ENCODE data around the gene PLAC8. TPM values are rescaled to one million over a fixed set of nuclear protein-coding genes. Genes with fewer than 3 reads are reported as not detected.

PLAC8 gene
- polyA plus RNA-seq, 1 donor (not counting 4 experiments of a cell fraction or from before 2014, with no cell fraction given), result 1.5 TPM

GRCh38 chr4:83107631-83108030, 6.9 kb downstream of the PLAC8 start:
- no peaks in the 10 kb centered on the region for H3K9me1 ChIP-seq (ENCODE audit: control insufficient read depth, extremely low read depth, insufficient read depth, low read length)
- DNase-seq (ENCODE audit: low read depth, low spot score) (no peak), FAIRE-seq (no peak)
- no peak overlapping the region for H3K27ac ChIP-seq (ENCODE audit: control insufficient read depth, insufficient read depth, low read length)
- no peaks in the 10 kb centered on the region for H4K20me1 ChIP-seq (ENCODE audit: control insufficient read depth, extremely low read depth, insufficient read depth, low read length)
- H3K4me1 ChIP-seq (ENCODE audit: control insufficient read depth, extremely low read depth, insufficient read depth, low read length), result peaks cover 7% of the 10 kb centered on the region
- TF ChIP-seq EZH2 (IDR thresholded peaks at IDR 0.05; ENCODE audit: low read length) (no peak), CTCF (optimal IDR thresholded peaks at IDR 0.05 in 1 of 3, IDR thresholded peaks at IDR 0.05 in 1 of 3, conservative IDR thresholded peaks at IDR 0.05 in 1 of 3; ENCODE audit: extremely low read depth in 1 of 3, insufficient read depth in 2 of 3, low read length in 3 of 3) (no peak)
- no peaks in the 10 kb centered on the region for H3K9me3 ChIP-seq (ENCODE audit: control insufficient read depth, low read depth, low read length)
- no peak overlapping the region for H3K4me2 ChIP-seq (ENCODE audit: control insufficient read depth, extremely low read depth, insufficient read depth, low read depth, low read length)
- dilution Hi-C loops (cut with MboI; ENCODE audit: extremely low pct_ligation_motif_present, low sequenced_read_pairs), result no loop called here
- no peaks in the 10 kb centered on the region for H3K79me2 ChIP-seq (ENCODE audit: control insufficient read depth, insufficient read depth, low read length)
- H2AFZ ChIP-seq (ENCODE audit: control insufficient read depth, low read length), result no peak overlapping the region
- H3K9ac ChIP-seq (ENCODE audit: control insufficient read depth, extremely low read depth, insufficient read depth, low read length), result no peak overlapping the region
- H3K36me3 ChIP-seq (ENCODE audit: control insufficient read depth in 2 of 2, extremely low read depth in 1 of 2, insufficient read depth in 2 of 2, low read length in 2 of 2), result no peaks in the 10 kb centered on the region
- no peak overlapping the region for H3K4me3 ChIP-seq (ENCODE audit: control insufficient read depth in 2 of 3, extremely low read depth in 1 of 3, insufficient read depth in 2 of 3, low read depth in 1 of 3, low read length in 3 of 3)
- no peaks in the 10 kb centered on the region for H3K27me3 ChIP-seq (ENCODE audit: control insufficient read depth, extremely low read depth, insufficient read depth, low read length)

DNA sequence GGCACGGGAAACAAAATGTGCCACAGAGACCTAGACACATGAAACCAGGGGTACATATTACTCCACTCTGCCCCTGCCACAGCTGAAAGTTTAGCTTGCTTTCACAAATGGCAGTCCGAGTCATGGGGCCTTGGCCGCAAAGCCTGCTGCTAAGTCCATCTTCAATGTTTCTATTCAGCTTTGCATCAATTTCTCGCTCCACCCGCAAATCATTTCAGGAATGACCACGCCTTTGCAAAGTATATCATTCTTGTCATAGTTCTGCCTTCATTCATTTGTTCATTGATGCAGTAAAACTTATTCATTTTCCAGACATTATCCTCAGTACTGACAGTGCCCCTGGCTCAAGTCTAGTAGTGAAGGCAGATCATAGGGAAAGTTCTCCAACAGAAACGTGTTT, 9.5 kb downstream of the PLAC8 start:
- DNase-seq (ENCODE audit: low read depth, low spot score) (no peak), FAIRE-seq (no peak)
- Histone ChIP-seq H3K27me3 (ENCODE audit: control insufficient read depth, extremely low read depth, insufficient read depth, low read length) (no peaks in the 10 kb centered on the region), H3K9ac (ENCODE audit: control insufficient read depth, extremely low read depth, insufficient read depth, low read length) (no peak overlapping the region), H3K27ac (ENCODE audit: control insufficient read depth, insufficient read depth, low read length) (no peak overlapping the region), H3K36me3 (ENCODE audit: control insufficient read depth in 2 of 2, extremely low read depth in 1 of 2, insufficient read depth in 2 of 2, low read length in 2 of 2) (no peaks in the 10 kb centered on the region), H3K4me1 (ENCODE audit: control insufficient read depth, extremely low read depth, insufficient read depth, low read length) (no peaks in the 10 kb centered on the region), H3K4me3 (ENCODE audit: control insufficient read depth in 2 of 3, extremely low read depth in 1 of 3, insufficient read depth in 2 of 3, low read depth in 1 of 3, low read length in 3 of 3) (no peak overlapping the region), H4K20me1 (ENCODE audit: control insufficient read depth, extremely low read depth, insufficient read depth, low read length) (no peaks in the 10 kb centered on the region), H3K4me2 (ENCODE audit: control insufficient read depth, extremely low read depth, insufficient read depth, low read depth, low read length) (no peak overlapping the region), H2AFZ (ENCODE audit: control insufficient read depth, low read length) (no peak overlapping the region), H3K79me2 (ENCODE audit: control insufficient read depth, insufficient read depth, low read length) (no peaks in the 10 kb centered on the region), H3K9me3 (ENCODE audit: control insufficient read depth, low read depth, low read length) (no peaks in the 10 kb centered on the region), H3K9me1 (ENCODE audit: control insufficient read depth, extremely low read depth, insufficient read depth, low read length) (no peaks in the 10 kb centered on the region)
- TF ChIP-seq CTCF (optimal IDR thresholded peaks at IDR 0.05 in 1 of 3, IDR thresholded peaks at IDR 0.05 in 1 of 3, conservative IDR thresholded peaks at IDR 0.05 in 1 of 3; ENCODE audit: extremely low read depth in 1 of 3, insufficient read depth in 2 of 3, low read length in 3 of 3) (no peak), EZH2 (IDR thresholded peaks at IDR 0.05; ENCODE audit: low read length) (no peak)
- dilution Hi-C loops (cut with MboI; ENCODE audit: extremely low pct_ligation_motif_present, low sequenced_read_pairs), result no loop called here

Measured in keratinocyte (primary cell).